HUDEP-2 (cell line): ENCODE data around the gene NIM1K.
A peak's percentile ranks its signal among the peaks of the same experiment; 100 is the strongest.
"Not testable (repeated sequence)": the region's sequence is repeated elsewhere in the genome, so short reads cannot be mapped to it uniquely, and the experiment has no call there.

ENCODE experiments used
- DNase-seq, 76 experiments: peaks; one replicate each; lab custom pipeline; 2025; ENCODE audit not compliant: unreplicated experiment in 76 of 76; lab: John Stamatoyannopoulos, UW

Gene NIM1K

DNA sequence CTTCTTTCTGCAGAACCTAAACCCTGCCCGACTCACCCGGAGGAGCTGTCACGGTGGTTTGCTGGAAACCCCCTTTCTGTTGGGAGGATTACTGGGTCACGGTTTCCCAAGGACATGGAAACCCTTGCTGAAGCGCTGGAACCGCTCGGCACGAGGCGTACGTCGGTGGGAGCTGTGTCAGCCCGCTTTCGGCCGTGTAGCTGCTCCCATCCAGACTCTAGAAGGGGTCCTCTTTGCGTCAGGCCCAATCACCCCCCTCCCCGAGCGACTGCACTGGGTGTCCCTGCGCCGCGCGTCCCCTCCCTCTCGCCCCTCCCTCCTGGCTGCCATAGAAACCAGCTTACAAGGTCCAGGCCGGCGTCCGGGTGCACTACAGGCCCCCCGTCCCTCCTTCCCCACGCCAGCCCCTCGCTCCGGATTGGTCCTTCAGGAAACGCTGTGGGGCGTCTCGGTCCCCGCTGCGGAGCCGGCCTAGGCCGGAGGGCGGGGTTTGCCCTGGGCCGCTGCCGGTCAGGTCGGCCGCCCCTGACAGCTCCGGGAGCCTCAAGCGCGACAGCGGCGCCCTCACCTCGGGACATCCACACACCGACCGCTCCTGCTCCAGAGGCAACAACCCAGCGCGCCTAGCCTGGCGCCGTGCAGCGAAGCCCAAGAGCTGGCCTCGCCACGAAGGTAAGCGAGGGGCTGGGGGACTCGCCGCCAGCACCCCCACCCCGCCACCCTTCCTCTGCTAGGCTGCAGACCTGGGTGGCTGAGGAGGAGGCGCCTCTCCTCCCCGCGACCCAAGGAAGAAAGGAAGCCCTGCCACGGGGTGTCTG lies at the start of gene NIM1K:
NIM1K (plus strand) TSS at position 486 of the 818 bp plus-strand sequence. CDS start 53,551 bp downstream, outside the sequence.
- DNase-seq = peak in 2 of 76 experiments; percentile 9 to 19

GRCh38 chr5:43145071-43145470 lies 47.0 kb upstream of the NIM1K start:
- DNase-seq = no peak

GRCh38 chr5:43146958-43147357 lies 45.1 kb upstream of the NIM1K start:
- DNase-seq = no peak

DNA sequence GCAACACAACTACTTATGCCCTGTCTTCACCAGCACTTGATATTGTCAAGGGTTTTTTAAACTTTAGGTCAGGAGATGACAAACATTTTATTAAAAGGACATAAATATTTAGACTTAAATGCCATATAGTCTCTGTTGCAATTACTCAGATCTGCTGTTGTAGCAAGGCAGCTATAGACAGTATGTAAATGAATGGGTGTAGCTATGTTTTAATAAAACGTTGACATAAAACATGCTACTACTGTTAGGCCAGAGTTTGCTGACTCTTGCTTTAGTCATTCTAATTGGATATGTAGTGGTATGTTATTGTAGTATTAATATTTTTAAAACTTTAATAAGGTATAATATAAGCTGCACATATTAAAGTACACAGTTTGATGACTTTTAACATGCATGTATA lies 43.6 kb upstream of the NIM1K start:
- no peak for DNase-seq

DNA sequence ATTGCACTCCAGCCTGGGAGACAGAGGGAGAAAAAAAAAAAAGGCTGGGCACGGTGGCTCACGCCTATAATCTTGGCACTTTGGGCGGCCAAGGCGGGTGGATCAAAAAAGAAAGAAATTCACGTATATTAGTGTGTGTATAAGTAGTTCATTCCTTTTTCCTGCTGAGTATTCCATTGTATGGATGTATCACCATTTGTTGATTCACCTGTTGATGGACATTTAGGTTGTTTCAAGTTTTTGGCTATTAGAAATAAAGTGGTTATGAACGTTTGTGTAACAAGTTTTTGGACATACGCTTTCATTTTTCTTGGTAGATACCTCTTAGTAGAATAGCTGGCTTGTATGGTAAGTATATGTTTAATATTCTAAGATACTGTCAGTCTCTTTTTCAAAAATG lies 42.8 kb upstream of the NIM1K start:
- DNase-seq = no peak

DNA sequence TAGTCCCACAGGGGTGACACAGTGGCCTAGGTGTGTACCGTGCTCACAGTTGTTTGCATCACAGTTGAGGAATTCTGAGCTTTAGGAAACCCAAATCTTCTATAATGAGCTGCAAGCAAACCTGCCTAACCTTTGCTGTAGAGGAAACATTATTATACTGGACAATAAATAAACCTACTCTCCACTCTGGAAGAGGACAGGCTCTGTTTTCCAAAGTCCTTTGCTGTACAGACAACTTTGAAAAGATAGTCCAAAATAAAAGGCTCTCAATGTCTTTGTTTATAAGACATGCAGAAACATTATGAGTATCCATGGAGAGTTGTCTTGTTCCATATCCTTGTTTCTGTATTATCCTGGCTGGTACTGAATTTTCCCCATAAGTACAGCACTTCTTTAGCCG lies 42.0 kb upstream of the NIM1K start:
- no peak for DNase-seq

DNA sequence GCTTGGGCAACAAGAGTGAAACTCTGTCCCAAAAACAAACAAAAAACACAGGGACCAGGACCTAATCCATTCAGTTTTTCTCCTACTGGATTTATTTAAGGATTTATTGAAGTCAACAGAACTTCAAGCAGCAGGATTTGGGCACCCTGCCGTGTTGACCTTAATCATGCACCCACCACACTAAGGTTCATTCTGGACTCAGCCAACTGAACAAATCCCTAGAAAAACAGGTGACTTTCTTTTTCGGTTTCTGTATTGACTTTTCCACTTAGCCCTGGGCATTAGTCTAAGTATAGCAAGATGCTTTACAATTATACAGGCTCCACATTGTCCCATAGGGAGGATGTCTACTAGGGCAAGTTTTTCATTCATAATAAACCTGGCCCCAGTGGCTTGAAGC lies 41.3 kb upstream of the NIM1K start:
- no peak for DNase-seq

- no peak for DNase-seq
Observed at GRCh38 chr5:43152946-43153345, 39.1 kb upstream of the NIM1K start.

- peak in 5 of 76 experiments; percentile 2 to 29 (median 23) for DNase-seq
Observed at GRCh38 chr5:43154469-43154868, 37.6 kb upstream of the NIM1K start.

GRCh38 chr5:43155394-43156096 lies 36.5 kb upstream of the NIM1K start:
- DNase-seq = peak in 2 of 76 experiments; percentile 1 to 7

GRCh38 chr5:43156388-43156787 lies 35.6 kb upstream of the NIM1K start:
- DNase-seq = no peak

GRCh38 chr5:43157068-43157467 lies 35.0 kb upstream of the NIM1K start:
- no peak for DNase-seq

DNA sequence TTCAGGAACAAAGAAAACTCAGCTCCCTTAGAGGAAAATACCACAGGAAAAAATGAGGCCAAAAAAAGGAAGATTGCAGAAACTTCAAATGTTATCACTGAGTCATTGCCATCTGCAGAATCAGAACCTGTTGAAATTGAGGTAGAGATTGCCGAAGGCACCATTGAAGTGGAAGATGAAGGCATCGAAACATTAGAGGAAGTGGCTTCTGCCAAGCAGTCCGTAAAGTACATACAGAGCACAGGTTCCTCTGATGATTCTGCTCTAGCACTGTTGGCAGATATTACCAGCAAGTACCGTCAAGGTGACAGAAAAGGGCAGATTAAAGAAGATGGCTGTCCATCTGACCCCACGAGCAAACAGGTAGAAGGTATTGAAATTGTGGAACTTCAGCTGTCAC lies 30.8 kb upstream of the NIM1K start:
- no peak for DNase-seq

DNA sequence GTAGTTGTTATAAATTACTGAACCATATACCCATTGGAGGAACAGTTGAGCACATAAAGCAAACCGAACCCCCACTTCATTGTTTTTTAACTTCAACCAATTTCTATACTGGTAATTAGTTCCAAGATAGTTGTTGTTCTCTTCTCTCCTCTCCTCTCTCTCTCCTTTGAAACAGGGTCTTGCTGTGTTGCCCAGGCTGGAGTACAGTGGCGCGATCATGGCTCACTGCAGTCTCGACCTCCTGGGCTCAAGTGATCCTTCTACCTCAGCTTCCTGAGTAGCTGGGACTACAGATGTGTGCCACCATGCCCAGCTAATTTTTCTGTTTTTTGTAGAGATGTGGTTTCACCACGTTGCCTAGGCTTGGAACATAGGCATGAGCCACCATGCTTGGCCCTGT lies 27.2 kb upstream of the NIM1K start:
- DNase-seq = not testable (repeated sequence)

- no peak for DNase-seq
Observed at GRCh38 chr5:43165323-43165722, 26.7 kb upstream of the NIM1K start.

DNA sequence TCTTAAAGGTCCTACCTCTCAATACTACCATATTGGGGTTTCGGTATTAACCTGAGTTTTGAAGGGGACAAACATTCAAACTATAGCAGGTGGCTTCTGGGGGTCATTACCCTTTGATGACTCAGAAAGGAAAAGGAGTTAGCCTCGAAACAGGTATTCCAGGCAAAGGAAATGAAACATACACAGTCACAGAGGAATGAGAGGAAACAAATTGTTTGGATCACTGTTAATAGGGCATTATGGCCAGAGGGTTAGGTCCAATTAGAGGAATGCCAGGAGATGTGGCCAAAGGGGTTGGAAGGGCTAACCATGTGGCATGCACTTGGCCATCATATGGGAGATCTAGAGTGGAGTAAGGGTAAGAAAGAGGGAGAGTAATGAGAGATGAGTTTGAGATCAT lies 23.9 kb upstream of the NIM1K start:
- DNase-seq = no peak

DNA sequence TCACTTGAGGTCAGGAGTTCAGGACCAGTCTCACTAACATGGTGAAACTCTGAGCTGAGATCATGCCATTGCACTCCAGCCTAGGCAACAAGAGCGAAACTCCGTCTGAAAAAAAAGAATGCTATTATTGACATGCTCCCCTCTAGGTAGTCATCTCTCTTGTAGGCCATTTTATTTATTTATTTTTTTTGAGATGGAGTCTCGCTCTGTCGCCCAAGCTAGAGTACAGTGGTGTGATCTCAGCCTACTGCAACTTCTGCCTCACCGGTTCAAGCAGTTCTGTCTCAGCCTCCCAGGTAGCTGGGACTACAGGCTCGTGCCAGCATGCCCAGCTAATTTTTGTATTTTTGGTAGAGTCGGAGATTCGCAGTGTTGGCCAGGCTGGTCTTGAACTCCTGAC lies 20.6 kb upstream of the NIM1K start:
- no peak for DNase-seq

- no peak for DNase-seq
Observed at GRCh38 chr5:43171926-43172325, 20.1 kb upstream of the NIM1K start.

DNA sequence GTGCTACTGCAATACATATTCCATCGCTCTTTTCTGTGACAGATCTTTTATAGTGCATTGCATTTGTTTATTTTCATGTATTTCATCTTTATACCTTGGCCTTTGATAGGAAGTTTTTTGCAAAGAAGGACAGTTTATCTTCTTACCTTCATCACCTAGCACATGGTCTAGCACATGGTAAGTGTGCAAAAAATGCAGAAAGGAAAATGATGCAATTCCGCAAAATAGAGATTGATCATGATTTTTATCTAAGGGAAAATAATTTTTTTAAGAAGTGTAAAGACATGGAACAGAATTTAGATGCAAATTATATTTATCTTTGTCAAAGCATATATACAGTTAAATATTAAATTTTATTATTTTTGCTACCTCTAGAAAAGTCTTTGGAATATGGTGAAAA lies 19.2 kb upstream of the NIM1K start:
- DNase-seq = no peak

GRCh38 chr5:43174586-43174985 lies 17.4 kb upstream of the NIM1K start:
- no peak for DNase-seq

DNA sequence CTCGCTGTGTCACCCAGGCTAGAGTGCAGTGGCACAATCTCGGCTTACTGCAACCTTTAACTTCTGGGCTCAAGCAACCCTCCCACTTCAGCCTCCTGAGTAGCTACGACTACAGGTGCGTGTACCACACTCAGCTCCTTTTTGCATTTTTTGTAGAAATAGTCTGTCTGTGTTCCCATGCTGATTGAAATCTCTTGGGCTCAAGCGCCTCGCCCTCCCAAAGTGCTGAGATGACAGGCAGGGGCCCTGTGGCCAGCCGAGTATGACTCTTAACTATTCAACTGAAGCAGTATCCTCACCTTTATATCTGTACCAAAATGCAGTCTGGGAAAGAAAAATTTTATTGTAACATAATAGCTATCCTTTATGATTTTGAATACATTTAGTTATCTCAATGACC lies 12.2 kb upstream of the NIM1K start:
- no peak for DNase-seq

DNA sequence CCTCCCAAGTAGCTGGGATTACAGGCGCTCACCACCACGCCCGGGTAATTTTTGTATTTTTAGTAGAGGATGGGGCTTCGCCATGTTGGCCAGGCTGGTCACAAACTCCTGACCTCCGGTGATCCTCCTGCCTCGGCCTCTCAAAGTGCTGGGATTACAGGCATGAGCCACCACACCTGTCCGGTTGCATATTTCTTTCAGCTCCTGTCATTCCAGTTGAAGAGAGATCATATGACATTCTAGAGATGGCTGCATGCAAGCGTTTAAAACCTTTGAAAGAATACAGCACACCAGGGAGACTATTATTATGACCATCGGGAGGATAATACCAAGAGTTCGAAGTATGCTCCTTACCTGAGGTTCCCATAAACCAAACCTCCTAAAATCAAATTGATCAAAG lies 9.6 kb upstream of the NIM1K start:
- no peak for DNase-seq
